Pancreas (tissue), 10 donors: ENCODE measurements around the gene FAF2. TPM values are rescaled to one million over a fixed set of nuclear protein-coding genes. Genes with fewer than 3 reads are reported as not detected.

Source experiments
- ATAC-seq, 4 donors: fragments of 200-7000 bp; cut with Tn5 transposase; one replicate each; pipeline versions ENCODE4 v1.8.0 to v1.9.1; 2020; ENCODE audit warnings: mild to moderate bottlenecking in 4 of 4, moderate library complexity in 4 of 4
- DNase-seq, 6 donors: peaks; one replicate each; pipeline ENCODE4 v3.0.0-alpha.2; 2020
- FAIRE-seq: peaks from 2 replicates; lab custom pipeline; 2012; peaks lifted over from hg19 to GRCh38; lab: Jason Lieb, UNC
- H3K27ac ChIP-seq, 4 donors: fragments of 200-600 bp; sonication (generic); 1 replicate in 3 of 4; 2 replicates in 1 of 4; pipeline versions ENCODE4 v1.5.0 to v1.8.0; 2020
- H3K27me3 ChIP-seq, 4 donors: fragments of 200-600 bp; one replicate each; pipeline ENCODE4 v1.8.0; 2021
- H3K36me3 ChIP-seq, 3 donors: fragments of 200-600 bp; sonication (generic) in 1 of 3; one replicate each; pipeline versions ENCODE4 v1.5.0 to v1.8.0; 2020 to 2021
- H3K4me1 ChIP-seq, 3 donors: fragments of 200-600 bp; one replicate each; pipeline ENCODE4 v1.8.0; 2021
- H3K4me3 ChIP-seq, 4 donors: fragments of 200-600 bp; sonication (generic) in 2 of 4; one replicate each; pipeline versions ENCODE4 v1.5.0 to v1.8.0; 2020 to 2021
- H3K9me3 ChIP-seq, 4 donors: fragments of 200-600 bp; one replicate each; pipeline ENCODE4 v1.8.0; 2021
- WGBS, 2 donors: extraction: QIAGEN DNeasy Blood & Tissue Kit; methylation state at CpG; one replicate each; pipeline ENCODE4 v1.1.7; 2013; 5-methylcytosine and 5-hydroxymethylcytosine counted together
- intact Hi-C, 3 donors: fragments of 100-400 bp; cut with DNase I; formaldehyde crosslinking; loops; one replicate each; pipeline versions ENCODE4 v1.11.1 to v1.14.2; 2022
- polyA plus RNA-seq, 2 donors: library from polyadenylated mRNA; stranded (reverse); fragments of 200-250 nt; gene quantifications; one replicate each; pipeline ENCODE4 v1.2.3, GENCODE V29; 2013
- total RNA-seq, 6 donors: library from RNA; stranded (reverse); fragmentation: NEBNext Ultra II Directional in 4 of 6; extraction: Animal tissue kit (Norgen Biotek cat#: 25700) in 4 of 6; gene quantifications; one replicate each; pipeline versions ENCODE4 v1.2.1 to v1.2.4, GENCODE V29; 2021 to 2023
- TF ChIP-seq, protein P1 (sequence below), 4 donors: fragments of 200-600 bp; sonication (generic) in 3 of 4; IDR thresholded peaks; one replicate each; pipeline versions ENCODE4 v1.5.0 to v1.8.0; 2021; ENCODE audit warnings: antibody characterized with exemption in 4 of 4
- donor health status: healthy with polysubstance abuse.
- donor health status: DM: no; HTN: no; CAD: no; lungs with moderate emphysema.
- donor health status: DM: no; HTN: no; CAD: no.
- donor health status: control.
- donor health status: control.
- donor health status: Bipolar disorder and iron deficiency.
- donor health status: DM: yes; HTN: yes; CAD: no.
- donor health status: DM: no; HTN: no; CAD: no.
- donor health status: DM: no; HTN: no; CAD: no.
- donor health status: DM: yes; HTN: yes; CAD: no.

FAF2 gene
- total and polyA plus RNA-seq, 8 donors, result 6.8 to 18.0 (median 15.1) TPM

DNA sequence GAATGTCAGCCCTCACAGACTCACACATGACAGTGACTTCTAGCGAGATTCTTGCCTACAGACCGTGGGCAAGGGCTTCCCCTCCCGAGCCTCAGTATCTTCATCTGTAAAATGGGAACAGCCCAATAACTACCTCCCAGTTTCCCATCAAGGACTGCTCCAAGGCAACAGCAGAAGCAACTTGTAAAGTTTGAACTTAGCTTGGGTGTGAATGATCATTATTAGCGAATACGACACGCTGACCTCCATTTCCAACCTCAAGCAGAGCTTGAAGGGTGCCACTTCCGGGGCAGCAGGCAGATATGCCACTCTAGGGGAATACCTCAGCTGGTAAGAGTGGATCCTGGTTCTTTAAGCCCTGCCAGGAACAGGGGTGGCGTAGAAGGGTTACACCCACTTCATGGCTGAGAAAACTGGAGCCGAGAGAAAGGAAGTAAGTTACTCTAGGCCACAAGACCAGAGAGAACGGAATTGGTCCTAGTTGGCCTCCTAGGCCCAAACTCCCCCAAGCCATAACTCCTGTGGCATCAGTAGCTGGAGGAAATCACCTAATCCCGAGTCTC is 87.0 kb downstream of the FAF2 start:
- intact Hi-C loops, result no loop called here
- Histone ChIP-seq H3K27me3 (no peaks in the 10 kb centered on the region), H3K36me3 (peaks cover 0 to 17% (median 7%) of the 10 kb centered on the region in 3 donors), H3K27ac (peak overlapping the region; percentile 37 to 97 (median 94)), H3K4me1 (peaks cover 22 to 35% (median 24%) of the 10 kb centered on the region in 3 donors), H3K9me3 (no peaks in the 10 kb centered on the region), H3K4me3 (peak overlapping the region in 3 of 4 donors; percentile 51 to 92 (median 75))
- TF ChIP-seq, protein P1, sequence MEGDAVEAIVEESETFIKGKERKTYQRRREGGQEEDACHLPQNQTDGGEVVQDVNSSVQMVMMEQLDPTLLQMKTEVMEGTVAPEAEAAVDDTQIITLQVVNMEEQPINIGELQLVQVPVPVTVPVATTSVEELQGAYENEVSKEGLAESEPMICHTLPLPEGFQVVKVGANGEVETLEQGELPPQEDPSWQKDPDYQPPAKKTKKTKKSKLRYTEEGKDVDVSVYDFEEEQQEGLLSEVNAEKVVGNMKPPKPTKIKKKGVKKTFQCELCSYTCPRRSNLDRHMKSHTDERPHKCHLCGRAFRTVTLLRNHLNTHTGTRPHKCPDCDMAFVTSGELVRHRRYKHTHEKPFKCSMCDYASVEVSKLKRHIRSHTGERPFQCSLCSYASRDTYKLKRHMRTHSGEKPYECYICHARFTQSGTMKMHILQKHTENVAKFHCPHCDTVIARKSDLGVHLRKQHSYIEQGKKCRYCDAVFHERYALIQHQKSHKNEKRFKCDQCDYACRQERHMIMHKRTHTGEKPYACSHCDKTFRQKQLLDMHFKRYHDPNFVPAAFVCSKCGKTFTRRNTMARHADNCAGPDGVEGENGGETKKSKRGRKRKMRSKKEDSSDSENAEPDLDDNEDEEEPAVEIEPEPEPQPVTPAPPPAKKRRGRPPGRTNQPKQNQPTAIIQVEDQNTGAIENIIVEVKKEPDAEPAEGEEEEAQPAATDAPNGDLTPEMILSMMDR (IDR thresholded peaks at IDR 0.05), result no peak
- 56 to 57% methylated on average over 11 of the region's 11 CpGs for WGBS, 2 donors
- ATAC-seq, result no peak
- peak in 1 of 6 donors; percentile 33 for DNase-seq
- FAIRE-seq, result no peak

DNA sequence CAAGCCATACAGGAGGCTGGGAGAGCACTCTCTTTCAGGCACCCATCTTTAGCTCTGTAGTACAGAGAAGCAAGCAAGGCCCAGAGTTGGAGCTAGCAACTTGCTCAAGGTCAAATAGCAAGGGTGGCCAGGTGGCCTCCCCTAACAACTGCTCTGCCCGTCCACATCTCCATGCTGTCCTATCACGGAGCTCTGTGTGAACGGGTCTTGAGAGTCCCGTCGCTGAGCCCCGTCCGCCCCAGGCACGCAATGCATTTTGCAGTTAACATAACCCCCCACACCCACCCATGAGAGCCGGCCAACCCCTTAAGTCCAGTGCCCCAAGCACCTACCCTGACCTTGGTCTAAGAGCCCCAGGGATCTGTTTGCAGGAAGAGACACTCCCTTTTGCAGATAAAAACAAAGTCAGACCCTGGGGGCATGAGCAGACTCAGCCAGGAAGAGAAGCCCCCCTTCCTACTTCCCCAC is 87.5 kb downstream of the FAF2 start:
- TF ChIP-seq, protein P1 (IDR thresholded peaks at IDR 0.05), result no peak
- Histone ChIP-seq H3K36me3 (peaks cover 0 to 12% (median 7%) of the 10 kb centered on the region in 3 donors), H3K27me3 (no peaks in the 10 kb centered on the region), H3K9me3 (no peaks in the 10 kb centered on the region), H3K4me3 (peak overlapping the region; percentile 51 to 92 (median 82)), H3K27ac (peak overlapping the region; percentile 91 to 97 (median 94)), H3K4me1 (peaks cover 22 to 35% (median 24%) of the 10 kb centered on the region in 3 donors)
- FAIRE-seq (no peak), DNase-seq (peak in 2 of 6 donors; percentile 40 to 62), ATAC-seq (no peak)
- intact Hi-C loops, result no loop called here
- 4 to 5% methylated on average over 9 of the region's 9 CpGs for WGBS, 2 donors

DNA sequence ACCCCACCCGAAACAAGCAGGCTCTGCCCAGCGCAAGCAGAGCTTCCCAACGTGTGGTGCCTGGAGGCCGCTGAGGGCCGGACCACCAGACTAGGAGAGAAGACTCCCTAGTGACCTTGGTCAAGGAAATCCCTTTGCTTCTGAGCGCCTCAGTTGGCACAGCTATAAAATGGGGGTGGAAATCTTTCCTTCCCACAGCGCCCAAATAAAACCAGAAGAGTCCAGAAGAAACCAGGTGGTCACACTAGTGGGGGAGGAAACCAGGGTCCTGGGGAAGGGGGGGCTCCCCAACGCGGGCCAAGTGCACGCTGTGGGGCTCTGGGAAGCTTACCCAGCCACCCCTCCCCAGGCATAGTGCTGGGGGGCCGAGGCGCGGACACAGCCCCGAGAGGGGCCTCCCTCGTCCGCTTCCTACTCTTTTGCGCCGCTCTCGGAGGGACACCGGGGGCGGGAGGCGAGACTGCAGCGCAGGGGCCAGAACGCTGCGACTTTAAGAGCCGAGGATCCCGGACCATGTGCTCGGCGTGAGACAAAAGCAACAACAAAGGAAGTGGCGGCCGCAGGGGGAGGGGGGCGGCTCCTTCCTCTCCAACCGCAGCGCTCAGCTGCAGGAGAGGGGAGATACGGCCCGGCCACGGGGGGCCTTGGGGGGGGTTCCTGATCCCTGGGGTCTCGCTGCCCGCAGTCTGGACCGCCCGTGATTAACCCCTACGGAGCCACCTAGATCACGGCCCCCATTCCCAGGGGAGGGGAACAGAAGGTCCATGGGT is 88.1 kb downstream of the FAF2 start:
- intact Hi-C loops, result no loop called here
- 2% methylated on average over 37 to 43 of the region's 43 CpGs for whole genome bisulfite sequencing, 2 donors
- TF ChIP-seq, protein P1 (IDR thresholded peaks at IDR 0.05), result no peak
- H3K27ac ChIP-seq, result peak overlapping the region; percentile 91 to 97 (median 94)
- H3K36me3 ChIP-seq, result peaks cover 0 to 6% (median 1%) of the 10 kb centered on the region in 3 donors
- H3K9me3 ChIP-seq, result no peaks in the 10 kb centered on the region
- H3K4me3 ChIP-seq, result peak overlapping the region; percentile 51 to 92 (median 82)
- no peaks in the 10 kb centered on the region for H3K27me3 ChIP-seq
- FAIRE-seq (no peak), DNase-seq (peak; percentile 71 to 88 (median 78)), ATAC-seq (peak; percentile 47 to 63 (median 55))
- peaks cover 22 to 35% (median 24%) of the 10 kb centered on the region in 3 donors for H3K4me1 ChIP-seq

DNA sequence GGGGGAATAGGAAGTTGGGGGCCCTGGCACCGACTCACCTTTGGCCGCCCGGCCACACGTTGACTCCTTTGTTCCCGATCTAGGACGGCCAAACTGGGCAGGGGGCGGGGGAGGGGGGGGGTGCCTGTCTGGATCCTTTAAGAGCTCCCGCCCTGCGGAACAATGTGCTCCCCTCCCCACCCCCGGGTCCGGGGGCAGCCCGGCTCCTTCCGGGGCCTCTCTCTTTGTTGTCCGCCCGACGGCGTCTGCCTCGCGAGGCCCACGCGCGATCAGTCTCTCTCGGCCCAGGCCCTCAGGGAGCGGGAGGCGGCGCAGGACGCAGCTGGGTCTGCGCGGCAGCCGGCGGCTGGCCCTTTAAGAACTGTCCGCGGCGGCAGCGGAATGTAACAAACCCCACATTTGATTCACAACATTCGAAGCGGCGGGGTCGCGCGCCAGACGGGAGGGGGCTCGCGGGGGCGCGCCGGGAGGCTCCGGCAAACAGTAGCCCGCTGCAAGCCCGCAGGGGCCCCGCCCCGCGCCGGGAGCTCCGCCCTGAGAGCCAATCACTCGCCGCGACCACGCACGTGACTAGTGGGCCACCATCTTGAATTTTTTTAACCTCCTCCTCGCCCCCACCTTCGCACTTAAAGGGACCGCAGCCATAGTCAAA is 88.8 kb downstream of the FAF2 start, which contains the start of gene RNF44:
Gene RNF44, minus strand, starts transcription at position 501 of the 652 bp plus-strand sequence. CDS start 4,930 bp downstream, outside the sequence.
- FAIRE-seq, result no peak
- no peaks in the 10 kb centered on the region for H3K27me3 ChIP-seq
- peaks cover 22 to 35% (median 24%) of the 10 kb centered on the region in 3 donors for H3K4me1 ChIP-seq
- peak; percentile 96 to 98 (median 97) for DNase-seq
- peak within 1 kb of the TSS; percentile 51 to 92 (median 82) for H3K4me3 ChIP-seq
- no peaks in the 10 kb centered on the region for H3K36me3 ChIP-seq
- H3K27ac ChIP-seq, result peak within 1 kb of the TSS; percentile 91 to 97 (median 94)
- H3K9me3 ChIP-seq, result no peaks in the 10 kb centered on the region
- ATAC-seq, result peak; percentile 80 to 90 (median 84)
- WGBS, 2 donors, result 0% methylated on average over 43 to 63 of the region's 63 CpGs
- intact Hi-C loops, result no loop called here
- TF ChIP-seq, protein P1 (IDR thresholded peaks at IDR 0.05), result no peak
